Right cardiac atrium (tissue), 5 donors: ENCODE data around the gene THTPA. TPM values are rescaled to one million over a fixed set of nuclear protein-coding genes. Genes with fewer than 3 reads are reported as not detected.

Experiments used
- ATAC-seq, 2 donors: fragments of 200-7000 bp; cut with Tn5 transposase; one replicate each; pipeline versions ENCODE4 v1.8.0 to v1.9.1; 2020; ENCODE audit warnings: moderate library complexity in 2 of 2, mild to moderate bottlenecking in 1 of 2
- DNase-seq, 3 donors: peaks; one replicate each; pipeline ENCODE4 v3.0.0-alpha.2; 2020
- H3K27ac ChIP-seq: one replicate; pipeline ENCODE4 v1.5.1; 2013; ENCODE audit warnings: mild to moderate bottlenecking, low read length, control low read depth, moderate library complexity
- H3K27me3 ChIP-seq: one replicate; pipeline ENCODE4 v1.6.1; 2013; ENCODE audit not compliant: control insufficient read depth, insufficient read depth
- H3K4me1 ChIP-seq: one replicate; pipeline ENCODE4 v1.6.1; 2013; ENCODE audit warnings: low read length; ENCODE audit not compliant: control insufficient read depth, insufficient read depth
- H3K4me3 ChIP-seq: one replicate; pipeline ENCODE4 v1.5.1; 2013; ENCODE audit warnings: low read length, control low read depth
- H3K9me3 ChIP-seq: one replicate; pipeline ENCODE4 v1.6.1; 2013; ENCODE audit warnings: low read length; ENCODE audit not compliant: control insufficient read depth
- WGBS: extraction: QIAGEN DNeasy Blood & Tissue Kit; methylation state at CpG from one replicate; pipeline ENCODE4 v1.1.7; 2013; 5-methylcytosine and 5-hydroxymethylcytosine counted together
- intact Hi-C, 4 donors: fragments of 100-400 bp; cut with DNase I; formaldehyde crosslinking; loops; one replicate each; pipeline versions ENCODE4 v1.11.0 to v1.14.0; 2022 to 2023
- polyA plus RNA-seq: library from polyadenylated mRNA; stranded (reverse); fragments of 200-250 nt; gene quantifications from one replicate; pipeline ENCODE4 v1.2.3, GENCODE V29; 2013
- total RNA-seq, 4 donors: library from RNA; stranded (reverse); fragmentation: NEBNext Ultra II Directional; extraction: Animal tissue kit (Norgen Biotek cat#: 25700); gene quantifications; one replicate each; pipeline ENCODE4 v1.2.1, GENCODE V29; 2021
- donor health status: healthy with polysubstance abuse.
- donor health status: DM: no; HTN: yes; CAD: no.
- donor health status: DM: no; HTN: no; CAD: no.
- donor health status: DM: no; HTN: yes; CAD: no; lungs with severe emphysema.
- donor health status: DM: yes; HTN: yes; CAD: no.

Gene THTPA
- total and polyA plus RNA-seq, 5 donors: 18.8 to 22.9 (median 21.3) TPM

DNA sequence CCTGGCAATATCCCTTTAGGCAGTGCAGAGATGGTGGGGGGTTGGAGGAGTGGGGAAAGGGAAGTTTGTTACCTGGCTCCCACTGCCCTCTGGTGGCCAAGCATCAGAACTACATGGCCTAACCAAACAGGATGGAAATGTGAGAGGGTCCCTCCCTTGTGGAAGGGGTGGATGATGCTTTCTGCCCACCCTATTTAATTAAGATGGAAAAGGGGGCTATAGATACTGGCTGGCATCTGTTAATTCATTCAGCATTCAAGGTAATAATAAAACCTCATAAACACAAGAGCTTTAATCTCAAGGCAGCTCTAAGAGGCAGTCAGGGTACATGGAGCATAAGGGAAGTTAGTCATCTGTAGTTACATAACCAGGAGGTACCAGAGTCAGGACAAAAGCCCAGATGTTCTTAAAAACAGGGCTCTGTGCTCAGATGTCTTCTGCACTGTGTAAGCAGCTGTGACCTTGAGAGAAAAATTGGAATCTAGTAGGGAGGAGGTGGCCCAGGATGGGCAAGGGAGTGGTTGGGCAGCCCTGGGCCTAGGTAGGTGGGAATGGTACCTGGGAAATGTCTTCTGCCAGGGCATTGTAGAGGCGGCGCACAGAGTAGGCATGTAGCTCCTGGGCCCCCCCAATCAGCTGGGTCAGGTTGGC is 6.9 kb downstream of the THTPA start:
- 96% methylated on average over 2 of the region's 2 CpGs for WGBS
- peak in 2 of 3 donors; percentile 69 to 71 for DNase-seq
- Histone ChIP-seq H3K9me3 (no peaks in the 10 kb centered on the region), H3K27me3 (no peaks in the 10 kb centered on the region), H3K4me1 (no peaks in the 10 kb centered on the region), H3K27ac (no peak overlapping the region), H3K4me3 (no peak overlapping the region)
- ATAC-seq: peak in 1 of 2 donors; percentile 4
- intact Hi-C loops: loop anchor here in 3 of 4 donors (2.0 to 10.0 kb wide), 3 partner anchors 84 to 238 kb away; partner anchors contain the start of gene PABPN1 (in 2 of the 3)

DNA sequence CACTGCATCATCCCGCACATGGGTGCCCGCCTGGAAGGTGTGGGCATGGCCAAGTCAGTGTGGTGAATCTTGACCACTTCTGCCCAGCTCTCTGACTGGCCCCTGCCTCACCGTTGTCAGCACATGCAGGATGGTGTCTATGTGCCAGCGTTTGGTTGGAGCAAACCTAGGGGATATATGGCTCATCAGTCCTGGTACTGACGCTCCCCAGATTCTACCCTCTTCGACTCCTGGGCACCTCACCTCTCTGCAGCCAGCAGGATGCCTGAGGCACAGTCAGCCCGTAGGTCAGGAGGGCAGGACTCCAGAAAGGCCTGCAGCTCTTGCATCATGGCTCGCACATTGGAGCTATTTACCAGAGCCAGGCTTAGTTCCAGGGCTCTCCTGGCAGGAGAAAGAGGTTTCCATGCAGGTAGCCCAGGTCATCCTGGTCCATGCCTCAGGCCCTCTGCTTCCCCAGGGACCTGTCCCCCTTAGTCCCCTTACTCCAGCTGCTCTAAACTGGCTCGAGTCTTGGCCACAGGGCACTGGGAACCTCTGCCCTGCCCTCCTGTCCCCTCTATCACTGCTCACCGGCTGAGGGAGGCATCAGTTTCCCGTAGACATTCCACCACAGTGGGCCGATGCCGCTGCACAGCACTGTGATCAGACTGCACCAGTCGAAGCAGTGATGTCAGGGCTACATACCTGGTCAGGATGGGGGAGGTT is 7.6 kb downstream of the THTPA start:
- Histone ChIP-seq H3K27ac (no peak overlapping the region), H3K9me3 (no peaks in the 10 kb centered on the region), H3K4me3 (no peak overlapping the region), H3K27me3 (no peaks in the 10 kb centered on the region), H3K4me1 (no peaks in the 10 kb centered on the region)
- WGBS: 81% methylated on average over 14 of the region's 14 CpGs
- intact Hi-C loops: loop anchor here in 3 of 4 donors (2.0 to 10.0 kb wide), 3 partner anchors 85 to 239 kb away; partner anchors contain the start of gene PABPN1 (in 2 of the 3)
- ATAC-seq (no peak), DNase-seq (peak in 2 of 3 donors; percentile 46 to 55)

DNA sequence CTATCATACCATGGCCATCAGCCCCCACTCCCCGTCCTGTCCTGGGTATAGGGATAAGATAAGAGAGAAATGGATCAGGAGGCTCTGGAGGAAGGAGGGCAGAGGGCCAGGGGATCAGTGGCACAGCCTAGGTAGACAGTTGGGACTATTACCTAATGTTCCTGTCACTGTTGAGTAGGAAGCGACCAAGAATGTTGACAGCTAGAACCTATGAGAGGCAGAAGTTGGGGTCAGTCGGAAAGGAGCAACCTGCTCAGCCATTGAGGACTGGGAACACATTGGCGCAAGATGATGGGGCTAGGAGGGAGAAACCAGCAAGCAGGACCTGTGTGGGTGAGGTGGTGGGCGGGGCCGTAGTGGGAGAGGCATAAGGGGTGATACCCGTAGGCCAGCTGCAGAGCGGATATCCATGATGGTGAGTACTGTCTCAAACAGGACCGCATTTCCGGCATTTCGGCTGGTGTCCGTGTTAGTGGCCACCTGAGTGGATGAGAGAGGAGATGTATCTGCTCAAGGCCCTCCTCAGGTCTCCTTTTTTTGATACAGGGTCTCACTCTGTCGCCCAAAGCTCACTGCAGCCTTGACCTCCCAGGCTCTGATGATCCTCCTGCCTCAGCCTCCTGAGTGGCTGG is 8.2 kb downstream of the THTPA start:
- intact Hi-C loops: loop anchor here in 2 of 4 donors (10.0 kb wide), 1 partner anchor 239 kb away; the partner anchor contains the start of gene PABPN1 (in 2 of the 2)
- Histone ChIP-seq H3K27me3 (no peaks in the 10 kb centered on the region), H3K4me1 (no peaks in the 10 kb centered on the region), H3K27ac (no peak overlapping the region), H3K4me3 (no peak overlapping the region), H3K9me3 (no peaks in the 10 kb centered on the region)
- ATAC-seq: no peak
- 87% methylated on average over 13 of the region's 13 CpGs for WGBS
- DNase-seq: peak in 1 of 3 donors; percentile 60

DNA sequence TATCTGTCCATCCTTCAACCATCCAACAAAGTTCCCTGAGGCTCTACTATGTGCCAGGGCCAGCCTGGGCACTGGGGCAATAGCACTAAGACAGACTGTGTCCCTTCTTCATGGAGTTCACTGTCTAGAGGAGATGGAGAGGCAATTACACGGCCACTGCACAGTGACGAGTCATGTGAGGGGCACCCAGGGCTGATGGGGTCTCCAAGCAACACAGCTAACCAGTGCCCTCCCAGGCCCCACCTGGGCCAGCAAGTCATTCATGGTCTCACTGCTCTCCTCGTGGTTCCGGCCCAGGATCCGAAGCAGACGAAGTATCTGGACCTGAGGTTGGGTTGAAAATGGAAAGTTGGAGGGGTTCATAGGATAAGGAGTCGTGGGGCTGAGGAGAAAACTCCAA is 8.8 kb downstream of the THTPA start:
- Histone ChIP-seq H3K4me3 (no peak overlapping the region), H3K9me3 (no peaks in the 10 kb centered on the region), H3K27me3 (no peaks in the 10 kb centered on the region), H3K4me1 (no peaks in the 10 kb centered on the region), H3K27ac (no peak overlapping the region)
- WGBS: 89% methylated on average over 7 of the region's 7 CpGs
- intact Hi-C loops: loop anchor here in 2 of 4 donors (10.0 kb wide), 1 partner anchor 240 kb away; the partner anchor contains the start of gene PABPN1 (in 2 of the 2)
- DNase-seq (peak in 1 of 3 donors; percentile 46), ATAC-seq (no peak)

DNA sequence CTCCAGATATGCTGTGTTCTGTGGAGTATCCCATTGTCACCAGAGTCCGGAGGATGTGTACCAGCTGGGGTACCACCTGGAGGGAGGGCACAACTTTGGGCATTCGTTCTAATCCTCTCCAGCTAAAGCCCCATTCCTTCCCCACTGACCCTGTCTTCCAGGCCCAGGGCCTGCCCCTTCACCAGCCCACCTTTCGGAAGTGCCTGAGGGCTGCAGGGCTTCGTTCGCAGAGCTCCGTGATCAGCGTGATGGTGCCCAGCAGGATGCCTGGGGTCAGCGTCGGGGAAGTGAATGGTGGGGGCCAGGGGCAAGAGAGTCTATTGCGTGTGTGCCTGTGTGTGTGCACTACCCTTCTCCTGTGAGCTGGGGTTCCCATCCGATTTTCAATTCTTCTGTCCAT is 9.6 kb downstream of the THTPA start:
- no peak for ATAC-seq
- 88% methylated on average over 11 of the region's 11 CpGs for WGBS
- intact Hi-C loops: loop anchor here in 2 of 4 donors (10.0 kb wide), 1 partner anchor 241 kb away; the partner anchor contains the start of gene PABPN1 (in 2 of the 2)
- DNase-seq: peak in 1 of 3 donors; percentile 42
- H3K9me3 ChIP-seq: no peaks in the 10 kb centered on the region
- no peak overlapping the region for H3K4me3 ChIP-seq
- H3K4me1 ChIP-seq: no peaks in the 10 kb centered on the region
- H3K27me3 ChIP-seq: no peaks in the 10 kb centered on the region
- H3K27ac ChIP-seq: no peak overlapping the region

DNA sequence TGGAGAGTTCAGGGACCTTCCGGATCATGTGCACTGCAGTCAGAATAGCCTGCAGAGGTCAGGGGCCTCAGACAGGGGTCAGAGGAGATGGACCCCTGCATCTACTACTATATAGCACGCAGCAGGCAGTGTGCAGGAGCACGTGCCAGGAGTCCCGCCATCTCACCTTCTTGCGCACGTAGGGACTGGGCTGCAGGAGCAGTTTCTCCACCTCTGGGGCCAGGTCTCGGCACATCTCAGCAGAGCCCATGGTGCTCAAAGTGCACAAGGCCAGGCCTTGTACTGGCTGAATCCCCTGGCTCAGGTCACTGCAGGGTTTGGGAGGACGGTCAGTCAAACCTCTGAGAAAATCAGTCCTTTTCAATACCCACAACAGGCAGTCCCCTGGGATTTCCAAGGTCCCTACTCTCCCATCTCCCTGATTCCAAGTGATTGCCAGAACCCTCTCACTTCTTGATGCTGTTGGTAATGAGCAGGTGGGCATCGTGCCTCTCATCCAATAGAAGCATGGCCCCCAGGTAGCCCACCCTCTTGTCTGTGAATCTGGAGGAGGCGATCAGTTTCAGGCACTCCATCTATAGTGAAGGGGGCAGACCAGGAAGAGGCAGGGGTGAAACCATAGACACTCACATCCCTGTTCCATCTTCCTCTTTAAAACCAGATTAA is 10.2 kb downstream of the THTPA start:
- H3K27ac ChIP-seq: no peak overlapping the region
- no peak for ATAC-seq
- intact Hi-C loops: loop anchor here in 2 of 4 donors (10.0 kb wide), 1 partner anchor 241 kb away; the partner anchor contains the start of gene PABPN1 (in 2 of the 2)
- 93% methylated on average over 10 of the region's 10 CpGs for WGBS
- H3K4me3 ChIP-seq: no peak overlapping the region
- no peaks in the 10 kb centered on the region for H3K9me3 ChIP-seq
- H3K27me3 ChIP-seq: no peaks in the 10 kb centered on the region
- H3K4me1 ChIP-seq: no peaks in the 10 kb centered on the region
- peak in 1 of 3 donors; percentile 55 for DNase-seq

DNA sequence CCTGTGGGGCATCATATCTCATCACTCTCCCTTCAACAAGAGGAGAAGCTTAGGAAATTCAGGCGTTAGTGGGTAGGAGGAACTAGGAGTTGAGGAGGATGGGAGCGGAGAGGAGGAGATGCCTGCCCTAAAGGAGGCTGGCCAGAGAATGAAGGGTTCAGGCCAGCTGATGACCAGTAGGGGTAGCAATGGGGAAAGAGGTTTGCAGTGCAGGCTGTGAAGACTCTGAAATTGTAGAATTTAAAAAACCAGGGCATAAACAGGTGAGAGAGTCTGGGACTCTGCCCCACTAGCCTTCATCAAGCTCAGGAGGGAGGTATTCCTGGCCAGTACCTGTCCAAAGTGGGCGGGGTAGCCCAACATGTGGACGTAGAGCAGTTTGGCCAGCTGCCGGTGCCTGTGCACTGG is 10.7 kb downstream of the THTPA start:
- WGBS: 10% methylated on average over 5 of the region's 5 CpGs

DNA sequence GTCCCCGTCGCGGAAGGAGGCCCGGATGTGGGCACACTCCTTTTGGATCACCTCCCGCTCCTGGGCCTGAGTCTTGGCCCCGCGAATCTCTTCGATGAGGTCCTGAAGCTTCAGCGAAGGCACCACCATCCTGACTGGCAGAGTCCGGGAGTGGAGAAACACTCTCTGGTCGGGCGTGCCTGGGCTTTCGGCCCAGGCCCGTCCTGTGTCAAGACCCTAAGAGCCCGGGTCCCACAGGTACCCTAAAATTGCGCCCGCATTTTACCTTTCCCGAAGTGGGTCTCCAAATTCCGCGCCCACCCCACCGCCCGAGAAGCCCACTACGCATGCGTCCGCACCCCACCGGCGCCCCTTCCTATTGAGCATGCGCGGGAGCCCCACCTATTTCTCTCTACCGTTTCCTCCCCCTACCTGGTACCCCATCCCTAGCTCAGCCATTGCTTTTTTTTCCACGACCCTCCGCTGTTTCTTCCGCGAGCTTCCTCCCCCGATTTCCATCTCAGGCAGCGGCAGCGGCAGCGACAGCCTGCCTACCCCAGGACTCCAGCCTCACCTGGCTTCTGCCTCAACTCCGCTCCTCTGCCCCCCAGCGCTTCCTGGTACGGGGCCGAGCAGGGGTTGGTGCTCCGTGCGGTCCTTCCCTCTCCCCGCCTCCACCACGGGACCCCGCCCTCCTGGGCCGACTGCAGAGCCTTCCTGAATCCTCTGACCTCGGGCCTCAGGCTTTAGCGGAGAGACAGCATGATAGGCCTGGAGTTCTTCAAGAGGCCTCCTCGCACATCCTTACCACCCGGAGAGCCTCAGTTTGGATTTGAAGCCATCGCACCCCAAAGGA is 11.3 kb downstream of the THTPA start, which contains the start of gene AP1G2:
TSS of gene AP1G2 (minus strand) at position 606 of the 835 bp plus-strand sequence. CDS start at position 129, 477 bp downstream.
- Histone ChIP-seq H3K4me3 (peak within 1 kb of the TSS; percentile 70), H3K4me1 (no peaks in the 10 kb centered on the region), H3K27me3 (no peaks in the 10 kb centered on the region), H3K9me3 (no peaks in the 10 kb centered on the region), H3K27ac (peak within 1 kb of the TSS; percentile 32)
- peak; percentile 83 to 84 for ATAC-seq
- WGBS: 2% methylated on average over 53 of the region's 53 CpGs
- intact Hi-C loops: loop anchor here in 2 of 4 donors (10.0 kb wide), 1 partner anchor 243 kb away; the partner anchor contains the start of gene PABPN1 (in 2 of the 2)
- DNase-seq: peak; percentile 86 to 95 (median 95)

More for the DNA sequence above, 10.7 kb downstream of the THTPA start:
- intact Hi-C loops: loop anchor here in 2 of 4 donors (10.0 kb wide), 1 partner anchor 242 kb away; the partner anchor contains the start of gene PABPN1 (in 2 of the 2)
- H3K4me3 ChIP-seq: peak overlapping the region; percentile 70
- DNase-seq: peak in 2 of 3 donors; percentile 25 to 81
- no peaks in the 10 kb centered on the region for H3K9me3 ChIP-seq
- H3K27me3 ChIP-seq: no peaks in the 10 kb centered on the region
- no peak overlapping the region for H3K27ac ChIP-seq
- H3K4me1 ChIP-seq: no peaks in the 10 kb centered on the region
- peak; percentile 4 to 7 for ATAC-seq

DNA sequence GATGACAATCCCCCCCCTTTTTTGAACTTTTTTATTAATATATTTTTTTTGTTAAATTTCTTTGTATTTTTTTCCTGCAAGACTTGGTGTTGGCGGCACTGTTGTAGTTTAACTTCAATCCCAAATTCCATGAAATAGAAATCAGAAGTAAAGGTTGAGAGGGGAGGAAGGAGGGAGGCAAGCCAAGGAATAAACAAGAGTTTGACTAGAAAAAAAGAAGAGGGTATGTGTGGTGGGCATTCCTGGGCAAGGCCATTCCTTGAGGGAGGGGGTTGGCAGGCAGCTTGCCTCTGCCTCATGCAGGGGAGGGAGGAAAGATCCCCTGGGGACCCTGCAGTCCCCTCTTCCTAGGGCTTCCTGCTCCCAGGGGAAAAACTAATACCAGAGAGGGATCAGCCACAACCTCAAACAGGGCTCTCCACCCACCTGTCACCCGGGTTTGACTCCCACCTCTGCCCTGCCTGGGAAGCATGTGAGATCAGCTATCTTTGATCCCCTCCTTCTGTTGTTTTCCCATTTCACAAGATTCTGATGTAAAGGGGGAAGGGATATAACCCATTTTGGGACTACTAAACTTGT is 12.0 kb downstream of the THTPA start:
- intact Hi-C loops: loop anchor here in 2 of 4 donors (10.0 kb wide), 1 partner anchor 243 kb away; the partner anchor contains the start of gene PABPN1 (in 2 of the 2)
- Histone ChIP-seq H3K9me3 (no peaks in the 10 kb centered on the region), H3K4me1 (no peaks in the 10 kb centered on the region), H3K4me3 (no peak overlapping the region), H3K27me3 (no peaks in the 10 kb centered on the region), H3K27ac (no peak overlapping the region)
- ATAC-seq (no peak), DNase-seq (no peak)
- WGBS: 79% methylated on average over 2 of the region's 2 CpGs
